Measurements from ENCODE around the gene UST. TPM values are rescaled to one million over a fixed set of nuclear protein-coding genes. Genes with fewer than 3 reads are reported as not detected.
"Not testable (repeated sequence)": the region's sequence is repeated elsewhere in the genome, so short reads cannot be mapped to it uniquely, and the experiment has no call there.

UST gene
- total and polyA plus RNA-seq, 3 donors from 2014 or later = 14.9 to 16.0 (median 14.9) TPM

DNA sequence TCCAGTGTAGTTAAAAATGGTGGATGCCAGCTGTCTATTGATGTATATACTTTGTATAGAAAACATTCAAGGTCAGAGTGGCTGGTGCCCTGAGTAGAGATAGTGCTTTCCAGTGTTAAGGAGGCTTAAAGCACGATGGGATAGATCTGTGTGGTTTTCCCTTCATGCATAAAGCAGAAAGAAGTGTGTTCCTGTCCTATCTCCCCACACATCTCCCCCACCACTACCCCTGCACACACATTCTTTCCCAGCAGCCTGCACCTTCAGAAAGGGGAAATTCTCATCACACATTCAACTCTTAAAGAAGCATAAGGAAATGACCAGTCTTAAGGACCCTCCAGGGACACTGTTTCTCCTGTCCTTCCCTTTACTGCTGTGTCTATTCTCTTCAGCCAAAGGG lies 349.0 kb downstream of the UST start:
- Histone ChIP-seq H3K36me3 (ENCODE audit: low read depth, missing control alignments) (no peaks in the 10 kb centered on the region), H3K27me3 (no peaks in the 10 kb centered on the region), H3K27ac (no peak overlapping the region), H3K9me3 (no peaks in the 10 kb centered on the region), H3K4me1 (peaks cover 15% of the 10 kb centered on the region), H3K4me3 (no peak overlapping the region)
- intact Hi-C loops (cut with DNase I; ENCODE audit: low total_unique reads) = no loop called here
- no peak for TF ChIP-seq POLR2A (IDR thresholded peaks at IDR 0.05)
- no peak for TF ChIP-seq CTCF (IDR thresholded peaks at IDR 0.05)
- WGBS, 2 donors = 45 to 47% methylated on average over 1 of the region's 1 CpG
- DNase-seq = no peak

DNA sequence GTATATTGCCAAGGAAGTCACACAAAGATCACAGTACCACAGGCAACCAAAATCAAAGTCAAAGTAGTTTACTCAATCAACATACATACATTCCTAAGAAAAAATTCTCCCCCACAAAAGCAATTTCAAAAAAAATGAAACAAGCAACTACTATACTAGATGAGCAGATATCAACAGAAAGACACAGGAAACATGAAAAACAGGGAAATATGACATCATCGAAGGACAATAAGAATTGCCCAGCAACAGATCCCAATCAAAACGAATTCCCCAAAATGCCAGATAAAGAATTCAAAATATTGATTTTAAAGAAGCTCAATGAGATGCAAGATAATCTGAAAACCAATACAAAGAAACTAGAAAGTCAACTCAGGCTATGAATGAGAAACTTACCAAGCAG lies 351.0 kb downstream of the UST start:
- Histone ChIP-seq H3K4me1 (peaks cover 15% of the 10 kb centered on the region), H3K36me3 (ENCODE audit: low read depth, missing control alignments) (no peaks in the 10 kb centered on the region), H3K4me3 (no peak overlapping the region), H3K27ac (no peak overlapping the region), H3K27me3 (no peaks in the 10 kb centered on the region), H3K9me3 (no peaks in the 10 kb centered on the region)
- no peak for TF ChIP-seq CTCF (IDR thresholded peaks at IDR 0.05)
- TF ChIP-seq POLR2A (IDR thresholded peaks at IDR 0.05) = no peak
- intact Hi-C loops (cut with DNase I; ENCODE audit: low total_unique reads) = no loop called here
- WGBS, 2 donors = 88 to 89% methylated on average over 2 of the region's 2 CpGs
- DNase-seq = no peak

DNA sequence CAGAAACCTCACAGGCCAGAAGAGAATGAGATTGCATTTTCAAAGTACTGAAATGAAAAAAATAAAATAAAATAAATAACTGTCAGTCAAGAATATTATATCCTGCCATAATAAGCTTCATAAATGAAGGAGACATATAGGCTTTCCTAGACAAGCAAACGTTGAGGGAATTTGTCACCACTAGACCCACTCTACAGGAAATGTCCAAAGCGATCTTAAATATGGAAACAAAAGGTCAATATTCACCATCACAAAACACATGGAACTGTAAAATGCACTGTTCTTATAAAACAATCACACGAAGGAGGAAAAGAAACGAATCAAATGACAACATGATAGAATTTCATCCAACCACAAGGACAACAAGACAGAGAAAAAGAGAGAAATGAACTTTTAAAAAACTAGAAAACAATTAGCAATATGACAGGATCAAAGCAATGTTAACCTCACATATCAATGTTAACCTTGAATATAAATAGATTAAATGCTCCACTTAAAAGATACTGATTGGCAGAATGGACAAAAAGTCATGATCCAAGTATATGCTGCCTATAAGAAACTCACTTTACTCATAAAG lies 352.0 kb downstream of the UST start:
- WGBS, 2 donors = 78 to 81% methylated on average over 4 of the region's 4 CpGs
- Histone ChIP-seq H3K36me3 (ENCODE audit: low read depth, missing control alignments) (no peaks in the 10 kb centered on the region), H3K27ac (no peak overlapping the region), H3K4me3 (no peak overlapping the region), H3K27me3 (no peaks in the 10 kb centered on the region), H3K4me1 (peaks cover 13% of the 10 kb centered on the region), H3K9me3 (no peaks in the 10 kb centered on the region)
- DNase-seq = no peak
- intact Hi-C loops (cut with DNase I; ENCODE audit: low total_unique reads) = no loop called here
- TF ChIP-seq CTCF (IDR thresholded peaks at IDR 0.05) (no peak), POLR2A (IDR thresholded peaks at IDR 0.05) (no peak)

- Histone ChIP-seq H3K27me3 (no peaks in the 10 kb centered on the region), H3K4me3 (no peak overlapping the region), H3K36me3 (ENCODE audit: low read depth, missing control alignments) (no peaks in the 10 kb centered on the region), H3K4me1 (no peaks in the 10 kb centered on the region), H3K27ac (no peak overlapping the region), H3K9me3 (no peaks in the 10 kb centered on the region)
- intact Hi-C loops (cut with DNase I; ENCODE audit: low total_unique reads) = no loop called here
- no peak for TF ChIP-seq CTCF (IDR thresholded peaks at IDR 0.05)
- TF ChIP-seq POLR2A (IDR thresholded peaks at IDR 0.05) = no peak
- DNase-seq = no peak
Measured at GRCh38 chr6:149102324-149102723, 355.5 kb downstream of the UST start.

GRCh38 chr6:149103950-149104349 lies 357.1 kb downstream of the UST start:
- H3K27me3 ChIP-seq; H3K4me1 ChIP-seq; H3K9me3 ChIP-seq; intact Hi-C loops (cut with DNase I; ENCODE audit: low total_unique reads); H3K36me3 ChIP-seq (ENCODE audit: low read depth, missing control alignments); H3K27ac ChIP-seq; H3K4me3 ChIP-seq; DNase-seq: not testable (repeated sequence)
- 95 to 98% methylated on average over 3 of the region's 3 CpGs for WGBS, 2 donors
